ENCODE data around the gene ZPBP2.
A peak's percentile ranks its signal among the peaks of the same experiment; 100 is the strongest.
"Not testable (repeated sequence)": the region's sequence is repeated elsewhere in the genome, so short reads cannot be mapped to it uniquely, and the experiment has no call there.

Gene ZPBP2

GRCh38 chr17:39855911-39856649, 11.9 kb upstream of the ZPBP2 start:
- not testable (repeated sequence) for DNase-seq

- DNase-seq, result no peak
These were observed 6.8 kb upstream of the ZPBP2 start for GRCh38 chr17:39861235-39861634.

DNA sequence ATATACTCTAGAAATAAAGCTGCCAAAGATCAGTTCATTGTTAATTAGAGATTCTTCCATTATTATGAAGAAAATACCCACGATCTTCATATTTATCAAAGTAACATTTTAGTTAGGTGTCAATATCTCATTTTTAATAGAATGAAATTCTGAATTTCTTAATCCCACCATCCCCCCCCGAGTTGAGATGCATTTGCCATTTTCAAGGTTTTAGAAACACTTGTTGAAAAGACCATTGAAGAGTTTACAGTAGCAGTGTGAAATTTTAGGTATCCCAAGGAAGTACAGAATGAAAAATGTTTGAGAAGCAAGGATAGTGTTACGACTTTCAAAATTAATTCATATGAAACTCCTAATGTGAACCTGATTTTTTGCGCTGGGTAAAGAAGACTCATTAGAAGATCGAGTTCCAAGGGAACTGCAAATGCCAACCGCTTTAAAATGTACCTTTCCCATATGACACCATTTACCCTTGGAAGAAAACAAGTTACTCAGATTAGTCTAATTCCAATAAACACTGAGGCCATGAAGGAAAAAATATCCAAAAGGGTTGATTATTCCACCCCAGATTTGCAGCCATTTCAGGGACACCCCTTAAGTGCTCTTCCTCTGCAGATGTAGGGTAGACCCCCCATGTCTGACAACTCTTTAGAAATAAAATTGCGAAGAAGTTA, 4.6 kb upstream of the ZPBP2 start:
- no peak for DNase-seq

GRCh38 chr17:39863918-39864746, 3.9 kb upstream of the ZPBP2 start, which contains the start of gene IKZF3:
Gene IKZF3, minus strand, starts transcription at chr17:39864312. Its CDS starts 186 bp downstream, at chr17:39864126.
- peak; percentile 61 for DNase-seq

- no peak for DNase-seq
These were observed 1.8 kb upstream of the ZPBP2 start for GRCh38 chr17:39866013-39866730.

- DNase-seq, result no peak
These were observed 720 bp upstream of the ZPBP2 start for GRCh38 chr17:39867084-39867879.

DNA sequence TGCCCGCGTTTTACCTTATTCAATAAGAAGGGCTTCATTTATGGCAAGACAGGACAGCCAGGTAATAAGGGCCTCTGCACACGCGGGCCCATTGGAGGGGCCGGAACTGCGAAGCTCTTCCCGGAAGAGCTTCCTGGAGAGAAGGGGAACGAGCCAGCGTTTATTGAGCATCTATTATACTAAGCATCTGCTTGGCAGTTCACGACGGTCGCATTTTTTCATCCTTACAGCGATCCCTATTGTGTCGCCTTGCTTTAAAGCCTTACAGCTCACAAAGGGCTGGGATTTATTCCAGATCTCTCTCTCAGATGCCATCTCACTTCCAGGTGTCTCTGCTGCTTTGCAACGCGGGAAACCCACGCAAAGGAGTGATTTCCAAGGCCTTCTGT, 546 bp downstream of the ZPBP2 start:
- DNase-seq, result no peak

GRCh38 chr17:39870776-39871175, 2.8 kb downstream of the ZPBP2 start:
- no peak for DNase-seq

- no peak for DNase-seq
These were observed 3.8 kb downstream of the ZPBP2 start for GRCh38 chr17:39871801-39872200.

GRCh38 chr17:39872751-39873150, 4.7 kb downstream of the ZPBP2 start:
- no peak for DNase-seq

DNA sequence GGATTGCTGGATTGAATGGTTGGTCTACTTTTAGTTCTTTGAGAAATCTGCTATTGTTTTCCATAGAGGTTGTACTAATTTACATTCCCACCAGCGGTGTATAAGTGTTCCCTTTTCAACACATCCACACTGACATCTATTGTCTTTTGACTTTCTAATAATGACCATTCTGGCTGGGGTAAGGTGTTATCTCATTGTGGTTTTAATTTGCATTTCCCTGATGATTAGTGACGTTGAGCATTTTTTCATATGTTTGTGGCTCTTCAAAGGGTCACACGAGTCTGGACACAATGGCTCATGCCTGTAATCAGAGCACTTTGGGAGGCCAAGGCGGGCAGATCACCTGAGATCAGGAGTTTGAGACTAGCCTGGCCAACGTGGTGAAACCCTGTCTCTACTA, 18.1 kb downstream of the ZPBP2 start:
- DNase-seq, result not testable (repeated sequence)

- no peak for DNase-seq
These were observed 19.1 kb downstream of the ZPBP2 start for GRCh38 chr17:39887078-39887477.

DNA sequence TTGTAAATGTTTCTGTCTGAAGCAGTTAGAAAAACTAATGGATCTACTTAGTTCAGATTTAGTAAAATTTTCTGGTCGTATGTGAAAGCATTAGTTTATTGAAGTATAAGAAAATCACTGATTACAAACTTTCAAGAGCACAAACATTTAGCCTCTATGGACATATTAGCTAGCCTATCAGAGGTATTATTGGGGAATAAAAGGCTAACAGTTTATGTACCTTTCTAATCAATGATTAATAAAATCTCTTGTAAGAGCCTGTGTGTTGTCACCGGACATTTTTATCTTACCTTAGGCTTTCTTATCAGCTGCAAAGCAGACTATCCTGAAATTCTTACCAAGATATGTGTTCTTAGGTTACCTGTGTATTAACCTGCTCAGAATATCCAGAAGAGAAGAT, 21.2 kb downstream of the ZPBP2 start:
- no peak for DNase-seq

DNA sequence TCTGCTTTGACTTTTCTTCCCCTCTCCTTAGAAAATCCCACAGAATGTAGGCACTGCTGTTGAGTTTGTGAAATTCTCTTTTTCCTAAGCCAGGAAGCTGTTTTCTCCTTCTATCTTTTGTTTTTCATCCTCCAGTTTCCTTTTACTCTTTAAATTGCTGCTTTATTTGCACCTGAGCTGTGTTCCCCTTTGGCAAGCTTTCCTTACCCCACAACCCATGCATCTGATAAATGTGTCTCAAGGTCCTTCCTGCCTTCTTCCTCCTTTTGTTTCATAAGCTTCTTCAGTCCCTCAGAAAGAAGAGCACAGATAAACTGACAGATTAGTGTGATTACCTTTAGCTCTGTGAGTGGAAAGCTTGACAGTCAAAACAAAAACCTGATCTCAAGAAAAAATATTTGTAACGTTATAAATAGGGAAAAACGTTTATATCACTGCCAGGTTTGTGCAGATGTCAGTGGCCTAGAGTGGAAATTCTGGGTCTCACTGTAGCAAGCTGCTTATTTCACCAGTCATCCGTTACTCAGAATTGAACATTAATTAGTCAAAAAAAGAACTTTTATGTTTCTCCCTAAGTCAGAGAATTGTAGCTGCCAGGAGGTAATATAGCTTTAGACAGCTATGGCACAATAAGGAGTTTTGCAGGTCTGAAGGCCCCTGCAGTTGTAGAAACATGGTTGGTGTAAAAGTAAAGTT, 26.8 kb downstream of the ZPBP2 start:
- no peak for DNase-seq

DNA sequence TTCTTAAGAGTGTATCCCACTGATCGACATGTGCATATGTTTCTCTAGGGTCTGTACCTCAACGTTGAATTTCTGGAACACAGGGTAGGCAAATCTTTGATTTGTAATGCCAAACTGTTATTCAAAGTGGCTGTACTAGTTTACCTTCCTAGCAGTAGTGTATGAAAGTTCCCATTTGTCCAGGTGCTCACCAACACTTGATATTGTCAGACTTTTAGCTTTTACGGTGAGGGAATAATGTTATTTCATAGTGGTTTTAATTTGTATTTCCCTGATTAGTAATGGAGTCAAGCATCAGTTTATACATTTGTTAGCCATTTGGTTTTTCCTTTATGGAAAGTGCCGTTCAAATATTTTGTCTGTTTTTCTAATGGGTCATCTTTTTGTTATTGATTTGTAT, 30.1 kb downstream of the ZPBP2 start:
- DNase-seq, result no peak

GRCh38 chr17:39899215-39899614, 31.2 kb downstream of the ZPBP2 start:
- DNase-seq, result no peak

GRCh38 chr17:39902027-39902426, 34.0 kb downstream of the ZPBP2 start:
- DNase-seq, result not testable (repeated sequence)

DNA sequence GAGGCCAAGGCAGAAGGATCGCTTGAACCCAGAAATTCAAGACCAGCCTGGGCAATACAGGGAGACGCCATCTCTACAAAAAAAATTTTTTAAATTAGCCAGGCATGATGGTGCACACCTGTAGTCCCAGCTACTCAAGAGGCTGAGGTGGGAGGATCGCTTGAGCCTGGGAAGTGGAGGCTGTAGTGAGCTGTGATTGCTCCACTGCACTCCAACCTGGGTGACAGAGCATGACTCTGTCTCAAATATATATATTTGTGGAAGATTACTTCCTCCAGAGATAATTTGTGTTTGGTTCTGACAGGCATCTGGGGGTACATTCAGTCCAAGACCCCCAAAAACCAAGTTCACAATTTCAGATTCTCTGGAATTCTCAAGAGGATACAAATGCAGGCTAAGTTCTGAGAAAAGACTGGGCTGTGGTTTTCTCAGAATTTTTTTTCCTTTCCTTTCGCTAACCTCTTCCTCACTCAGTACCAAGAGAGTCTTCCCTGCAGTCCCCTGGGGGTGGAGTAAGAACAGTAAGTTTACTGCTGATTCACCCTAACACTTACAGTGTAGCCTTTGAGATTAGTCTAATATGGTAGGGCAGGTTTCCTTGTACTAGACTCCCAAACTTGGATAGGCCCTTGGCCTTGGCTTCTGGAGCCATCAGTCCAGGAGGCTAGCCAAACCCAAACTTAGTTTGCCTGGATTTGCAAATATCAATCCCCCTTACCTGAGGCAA, 35.3 kb downstream of the ZPBP2 start:
- no peak for DNase-seq

GRCh38 chr17:39904990-39905288, 36.9 kb downstream of the ZPBP2 start:
- no peak for DNase-seq

- DNase-seq, result no peak
These were observed 40.9 kb downstream of the ZPBP2 start for GRCh38 chr17:39908789-39909352.

DNA sequence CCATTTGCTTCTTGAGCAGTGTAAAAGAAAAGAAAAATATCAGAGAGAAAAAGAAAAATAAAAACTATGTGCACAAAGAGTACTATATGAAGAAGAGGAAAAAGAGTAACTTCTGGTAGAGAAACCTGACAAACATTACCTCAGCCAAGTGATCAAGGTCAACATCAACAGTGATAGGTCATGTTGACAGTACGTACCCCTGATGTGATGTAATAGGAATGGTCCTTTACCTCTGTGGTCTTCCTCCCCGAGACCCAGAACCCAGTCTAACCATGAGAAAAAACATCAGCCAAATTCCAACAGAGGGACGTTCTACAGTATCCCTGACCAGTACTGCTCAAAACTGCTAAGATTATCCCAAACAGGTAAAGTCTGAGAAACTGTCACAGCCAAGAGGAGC, 46.0 kb downstream of the ZPBP2 start:
- DNase-seq, result no peak
